T-cell (primary cell): ENCODE measurements around the gene LIFR. TPM values are rescaled to one million over a fixed set of nuclear protein-coding genes. Genes with fewer than 3 reads are reported as not detected.

ENCODE experiments used
- ATAC-seq, 4 experiments: fragments of 200-7000 bp in 3 of 4; fragments of 150-1000 bp in 1 of 4; cut with Tn5 transposase; replicated peaks in 1 of 4; 1 replicate in 3 of 4; 2 replicates in 1 of 4; pipeline ENCODE4 v1.10.0; 2021; ENCODE audit warnings: moderate library complexity in 3 of 4, mild to moderate bottlenecking in 2 of 4, moderate number of reproducible peaks in 1 of 4
- CTCF ChIA-PET, 2 donors: fragments of 300-600 bp; sonication (Branson Sonifier 250); formaldehyde crosslinking; loops; one replicate each; lab custom pipeline; 2022; ENCODE audit warnings: antibody characterized with exemption in 2 of 2; lab: Charles Lee
- POLR2A ChIA-PET, 2 donors: fragments of 300-600 bp; sonication (Branson Sonifier 250); formaldehyde crosslinking; loops; one replicate each; lab custom pipeline; 2022; ENCODE audit warnings: antibody characterized with exemption in 2 of 2; lab: Charles Lee
- DNase-seq, 35 experiments: peaks; one replicate each; pipeline versions ENCODE4 v3.0.0 to v3.0.0-alpha.2; 2013 to 2023
- H3K27ac ChIP-seq: one replicate; pipeline ENCODE4 v1.5.1; 2013; ENCODE audit warnings: low read length
- H3K27me3 ChIP-seq, 2 experiments: replicated peaks in 1 of 2; 1 replicate in 1 of 2; 2 replicates in 1 of 2; pipeline versions ENCODE4 v1.6.1 to v1.7.0; 2013; ENCODE audit warnings: low read length in 1 of 2, mixed read lengths in 1 of 2; ENCODE audit not compliant: control insufficient read depth in 2 of 2, insufficient read depth in 2 of 2; ENCODE audit errors: extremely low read depth in 1 of 2
- H3K36me3 ChIP-seq, 2 donors: 1 replicate in 1 of 2; 2 replicates in 1 of 2; pipeline versions ENCODE4 v1.6.1 to v1.7.0; 2013; ENCODE audit warnings: low read length in 1 of 2; ENCODE audit not compliant: control insufficient read depth in 2 of 2, insufficient read depth in 1 of 2; ENCODE audit errors: extremely low read depth in 1 of 2
- H3K4me1 ChIP-seq, 2 experiments: 1 replicate in 1 of 2; 2 replicates in 1 of 2; pipeline versions ENCODE4 v1.6.1 to v1.7.0; 2013; ENCODE audit warnings: low read length in 2 of 2, mixed read lengths in 1 of 2; ENCODE audit not compliant: insufficient read depth in 2 of 2, control insufficient read depth in 1 of 2; ENCODE audit errors: extremely low read depth in 1 of 2
- H3K4me3 ChIP-seq, 2 donors: 1 replicate in 1 of 2; 2 replicates in 1 of 2; pipeline versions ENCODE4 v1.5.1 to v1.7.0; 2013; ENCODE audit warnings: mild to moderate bottlenecking in 2 of 2, low read length in 1 of 2, moderate library complexity in 1 of 2; ENCODE audit not compliant: control insufficient read depth in 1 of 2; ENCODE audit errors: extremely low read depth in 1 of 2
- H3K9me3 ChIP-seq: 2 replicates; pipeline ENCODE4 v1.7.0; 2013
- H3K27ac Mint-ChIP-seq, 2 donors: one replicate each; pipeline ENCODE4 v1.8.0; 2020 to 2021; ENCODE audit warnings: mild to moderate bottlenecking in 2 of 2, mixed read lengths in 2 of 2
- H3K27me3 Mint-ChIP-seq, 2 donors: one replicate each; pipeline ENCODE4 v1.8.0; 2021 to 2022; ENCODE audit warnings: mixed read lengths in 2 of 2
- H3K36me3 Mint-ChIP-seq: one replicate; pipeline ENCODE4 v1.8.0; 2021; ENCODE audit warnings: mixed read lengths
- H3K4me1 Mint-ChIP-seq, 3 donors: one replicate each; pipeline ENCODE4 v1.8.0; 2020 to 2022; ENCODE audit warnings: mixed read lengths in 3 of 3, mild to moderate bottlenecking in 1 of 3
- H3K4me3 Mint-ChIP-seq, 3 donors: one replicate each; pipeline ENCODE4 v1.8.0; 2020 to 2022; ENCODE audit warnings: mild to moderate bottlenecking in 3 of 3, mixed read lengths in 3 of 3, moderate library complexity in 3 of 3
- H3K9me3 Mint-ChIP-seq, 3 donors: one replicate each; pipeline ENCODE4 v1.8.0; 2020 to 2022; ENCODE audit warnings: mixed read lengths in 3 of 3
- WGBS: methylation state at CpG from one replicate; pipeline ENCODE4 v1.1.5; 2013; ENCODE audit warnings: missing lambda C conversion rate; ENCODE audit not compliant: insufficient coverage; 5-methylcytosine and 5-hydroxymethylcytosine counted together
- total RNA-seq, 35 experiments: library from RNA in 6 of 35; stranded (reverse) in 6 of 35; fragments of 120-200 nt in 1 of 35; gene quantifications; one replicate each; pipeline versions ENCODE4 v1.2.1 to v1.2.4 and lab custom pipeline; 2013 to 2026

Gene LIFR
- total RNA-seq, 5 donors from 2014 or later (not counting 1 experiment from before 2014, with no cell fraction given) = 0.12 to 1.2 (median 0.66) TPM; not detected in 1

DNA sequence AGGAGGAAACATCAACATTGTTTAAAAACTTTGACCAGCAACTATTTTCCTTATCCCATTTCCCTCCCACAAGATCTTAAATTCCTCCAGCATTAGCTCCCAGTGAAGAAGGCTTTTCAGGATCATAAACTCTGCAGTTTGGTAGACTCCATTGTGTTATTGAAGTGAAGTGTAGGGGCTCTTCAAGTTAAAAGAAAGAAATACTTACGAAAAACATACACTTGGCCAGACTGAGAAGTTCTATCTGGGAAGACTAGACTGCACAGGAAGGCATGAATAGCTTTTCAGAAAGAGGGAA, 22.3 kb downstream of the LIFR start:
- peaks cover 3 to 5% of the 10 kb centered on the region in 2 experiments for H3K27me3 ChIP-seq
- H3K4me1 Mint-ChIP-seq = no peaks in the 10 kb centered on the region
- no peaks in the 10 kb centered on the region for H3K9me3 Mint-ChIP-seq
- no peak overlapping the region for H3K27ac ChIP-seq
- no peaks in the 10 kb centered on the region for H3K36me3 ChIP-seq
- WGBS = 100% methylated on average over 1 of the region's 1 CpG
- no peaks in the 10 kb centered on the region for H3K36me3 Mint-ChIP-seq
- H3K4me3 ChIP-seq = no peak overlapping the region
- CTCF ChIA-PET = no interaction called here
- ATAC-seq = no peak
- peaks cover 13 to 22% of the 10 kb centered on the region in 2 donors for H3K27me3 Mint-ChIP-seq
- POLR2A ChIA-PET = no interaction called here
- no peak overlapping the region for H3K4me3 Mint-ChIP-seq
- no peak overlapping the region for H3K27ac Mint-ChIP-seq
- H3K9me3 ChIP-seq = no peaks in the 10 kb centered on the region
- H3K4me1 ChIP-seq = no peaks in the 10 kb centered on the region
- DNase-seq = no peak

- no peaks in the 10 kb centered on the region for H3K9me3 Mint-ChIP-seq
- DNase-seq = no peak
- no peak overlapping the region for H3K27ac Mint-ChIP-seq
- ChIA-PET POLR2A (no interaction called here), CTCF (interaction anchor here in 1 of 2 donors (0.7 kb wide), 1 partner anchor 1185 kb away, joined by 3 read pairs; no protein-coding TSS in a partner anchor)
- H3K27me3 Mint-ChIP-seq = peaks cover 12 to 16% of the 10 kb centered on the region in 2 donors
- no peak for ATAC-seq
- H3K4me3 Mint-ChIP-seq = no peak overlapping the region
- 57% methylated on average over 2 of the region's 8 CpGs for WGBS
- no peaks in the 10 kb centered on the region for H3K9me3 ChIP-seq
- no peaks in the 10 kb centered on the region for H3K4me1 ChIP-seq
- no peaks in the 10 kb centered on the region for H3K4me1 Mint-ChIP-seq
- H3K27ac ChIP-seq = no peak overlapping the region
- H3K27me3 ChIP-seq = peaks cover 3 to 6% of the 10 kb centered on the region in 2 experiments
- H3K36me3 ChIP-seq = no peaks in the 10 kb centered on the region
- H3K4me3 ChIP-seq = no peak overlapping the region
- H3K36me3 Mint-ChIP-seq = no peaks in the 10 kb centered on the region
These were observed 22.9 kb downstream of the LIFR start for GRCh38 chr5:38533286-38534155.

- POLR2A ChIA-PET = no interaction called here
- Histone ChIP-seq H3K27ac (no peak overlapping the region), H3K4me3 (no peak overlapping the region), H3K9me3 (no peaks in the 10 kb centered on the region), H3K27me3 (peaks cover 3 to 6% of the 10 kb centered on the region in 2 experiments), H3K36me3 (no peaks in the 10 kb centered on the region), H3K4me1 (no peaks in the 10 kb centered on the region)
- Mint-ChIP-seq H3K4me1 (no peaks in the 10 kb centered on the region), H3K9me3 (no peaks in the 10 kb centered on the region), H3K4me3 (no peak overlapping the region), H3K36me3 (no peaks in the 10 kb centered on the region), H3K27me3 (peaks cover 10 to 17% of the 10 kb centered on the region in 2 donors), H3K27ac (no peak overlapping the region)
- CTCF ChIA-PET = no interaction called here
- no peak for ATAC-seq
- 83% methylated on average over 7 of the region's 9 CpGs for WGBS
- no peak for DNase-seq
These were observed 24.2 kb downstream of the LIFR start for GRCh38 chr5:38532165-38532669.

DNA sequence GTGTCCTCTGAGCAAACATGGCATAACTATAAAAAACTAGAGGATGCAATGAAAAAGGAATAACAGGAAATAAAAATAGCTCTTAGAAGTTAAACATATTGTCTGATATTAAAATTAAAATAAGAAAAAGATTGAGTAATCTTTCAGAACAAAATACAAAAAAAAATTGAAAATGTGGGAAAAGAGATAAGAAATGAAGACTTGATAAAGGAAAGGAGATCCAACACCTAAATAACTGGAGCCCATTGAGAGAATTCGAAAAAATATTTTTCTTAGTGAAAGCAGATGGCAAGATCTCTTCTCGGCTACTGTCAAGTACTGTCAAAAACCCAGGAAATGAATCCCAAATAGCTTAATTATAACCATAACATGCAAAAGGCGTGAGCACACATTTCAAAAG, 24.9 kb downstream of the LIFR start:
- ChIA-PET POLR2A (no interaction called here), CTCF (interaction anchor here in 1 of 2 donors (0.6 kb wide), 1 partner anchor 807 kb away, joined by 3 read pairs; no protein-coding TSS in a partner anchor)
- Histone ChIP-seq H3K27me3 (peaks cover 3 to 6% of the 10 kb centered on the region in 2 experiments), H3K4me1 (no peaks in the 10 kb centered on the region), H3K9me3 (no peaks in the 10 kb centered on the region), H3K27ac (no peak overlapping the region), H3K4me3 (no peak overlapping the region), H3K36me3 (no peaks in the 10 kb centered on the region)
- ATAC-seq (no peak), DNase-seq (no peak)
- Mint-ChIP-seq H3K36me3 (no peaks in the 10 kb centered on the region), H3K4me3 (no peak overlapping the region), H3K9me3 (no peaks in the 10 kb centered on the region), H3K27ac (no peak overlapping the region), H3K4me1 (no peaks in the 10 kb centered on the region), H3K27me3 (peaks cover 14 to 15% of the 10 kb centered on the region in 2 donors)
- no CpG with 5 or more reads among the region's 3 CpGs for WGBS

GRCh38 chr5:38529955-38530646, 26.3 kb downstream of the LIFR start:
- Mint-ChIP-seq H3K4me3 (no peak overlapping the region), H3K27ac (no peak overlapping the region), H3K27me3 (peaks cover 17 to 25% of the 10 kb centered on the region in 2 donors), H3K9me3 (no peaks in the 10 kb centered on the region), H3K36me3 (no peaks in the 10 kb centered on the region), H3K4me1 (no peaks in the 10 kb centered on the region)
- no CpG with 5 or more reads among the region's 4 CpGs for WGBS
- Histone ChIP-seq H3K4me1 (no peaks in the 10 kb centered on the region), H3K27me3 (peaks cover 3 to 6% of the 10 kb centered on the region in 2 experiments), H3K4me3 (no peak overlapping the region), H3K9me3 (no peaks in the 10 kb centered on the region), H3K36me3 (no peaks in the 10 kb centered on the region), H3K27ac (no peak overlapping the region)
- no peak for ATAC-seq
- CTCF ChIA-PET = no interaction called here
- POLR2A ChIA-PET = no interaction called here
- DNase-seq = no peak

GRCh38 chr5:38528162-38528703, 28.2 kb downstream of the LIFR start:
- WGBS = no CpG with 5 or more reads among the region's 3 CpGs
- Mint-ChIP-seq H3K27ac (no peak overlapping the region), H3K36me3 (no peaks in the 10 kb centered on the region), H3K9me3 (no peaks in the 10 kb centered on the region), H3K4me1 (no peaks in the 10 kb centered on the region), H3K4me3 (no peak overlapping the region), H3K27me3 (peaks cover 32 to 38% of the 10 kb centered on the region in 2 donors)
- Histone ChIP-seq H3K4me1 (no peaks in the 10 kb centered on the region), H3K36me3 (no peaks in the 10 kb centered on the region), H3K27ac (no peak overlapping the region), H3K4me3 (no peak overlapping the region), H3K27me3 (peaks cover 3 to 5% of the 10 kb centered on the region in 2 experiments), H3K9me3 (no peaks in the 10 kb centered on the region)
- ATAC-seq (no peak), DNase-seq (no peak)
- POLR2A ChIA-PET = no interaction called here
- CTCF ChIA-PET = no interaction called here
